ENCODE measurements around the gene ZNF496.

DNA sequence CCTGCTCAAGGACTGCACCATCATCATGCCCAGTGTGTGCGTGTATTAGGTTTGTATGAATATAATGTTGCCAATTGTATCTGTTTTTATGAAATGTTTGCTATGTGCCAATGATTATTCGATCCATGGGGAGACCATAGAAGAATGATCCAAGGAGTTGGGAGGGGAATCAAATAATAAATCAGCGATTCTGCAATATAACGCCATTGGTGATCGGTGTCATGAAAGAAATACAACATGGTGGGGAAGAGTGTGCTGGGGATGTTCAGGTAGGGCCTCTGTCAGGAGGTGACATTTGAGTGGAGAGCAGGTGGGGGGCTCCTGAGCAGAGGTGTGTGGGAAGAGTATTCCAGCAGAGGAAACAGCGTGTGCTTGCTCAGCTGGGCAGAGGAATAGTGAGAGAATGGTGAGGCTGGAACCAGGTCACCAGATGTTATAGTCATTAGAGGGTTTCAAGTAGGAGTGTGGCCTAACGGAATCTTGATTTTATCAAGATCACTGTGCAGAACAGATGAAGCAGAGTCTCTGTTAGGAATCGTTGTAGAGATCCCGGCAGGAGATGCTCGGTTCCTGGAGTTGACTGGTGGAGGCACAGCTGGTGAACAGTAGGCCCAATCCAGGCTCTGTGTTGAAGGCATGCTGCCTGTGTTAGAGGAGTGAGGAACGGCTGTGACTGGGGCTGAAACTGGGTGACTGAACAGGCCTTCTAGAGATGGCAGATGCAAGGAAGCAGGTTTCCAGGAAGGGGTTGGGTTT is 2.9 kb upstream of the ZNF496 start:
- no peak for TF ChIP-seq ZFP41 (CRISPR knock-in tag; IDR thresholded peaks at IDR 0.05; ENCODE audit: borderline replicate concordance)
- no peak for TF ChIP-seq RFX5 (IDR thresholded peaks at IDR 0.05; ENCODE audit: low read depth, low read length)
- TF ChIP-seq CHD2 (IDR thresholded peaks at IDR 0.05; ENCODE audit: low read depth, low read length): no peak
- TF ChIP-seq FOXP4 (CRISPR knock-in tag; IDR thresholded peaks at IDR 0.05): no peak
- no peak for TF ChIP-seq CTCF (CRISPR knock-in tag; IDR thresholded peaks at IDR 0.05)
- TF ChIP-seq EZH2 (conservative IDR thresholded peaks at IDR 0.05; ENCODE audit: low read depth, low read length): no peak
- no peak for TF ChIP-seq ZNF607 (CRISPR knock-in tag; IDR thresholded peaks at IDR 0.05; ENCODE audit: borderline replicate concordance)
- TF ChIP-seq POLR2G (IDR thresholded peaks at IDR 0.05; ENCODE audit: low read depth, low read length): no peak; the same call in none of the 2 replicates
- no peak for TF ChIP-seq PHF20 (CRISPR knock-in tag; IDR thresholded peaks at IDR 0.05)
- TF ChIP-seq SOX13 (IDR thresholded peaks at IDR 0.05): no peak
- no peak for TF ChIP-seq SOX13 (CRISPR knock-in tag; conservative IDR thresholded peaks at IDR 0.05 in 1 of 2, IDR thresholded peaks at IDR 0.05 in 1 of 2)
- no peak for TF ChIP-seq GABPA (IDR thresholded peaks at IDR 0.05; ENCODE audit: low read depth, low read length)
- no peak for TF ChIP-seq GABPA (CRISPR knock-in tag; IDR thresholded peaks at IDR 0.05; ENCODE audit: low read depth)
- no peak for TF ChIP-seq GMEB1 (CRISPR knock-in tag; IDR thresholded peaks at IDR 0.05; ENCODE audit: borderline replicate concordance)
- no peak for TF ChIP-seq ZNF431 (CRISPR knock-in tag; IDR thresholded peaks at IDR 0.05; ENCODE audit: borderline replicate concordance, low read depth)
